ENCODE results near the gene GAB4. TPM values are rescaled to one million over a fixed set of nuclear protein-coding genes. Genes with fewer than 3 reads are reported as not detected.
"Not testable (repeated sequence)": the region's sequence is repeated elsewhere in the genome, so short reads cannot be mapped to it uniquely, and the experiment has no call there.

GAB4 gene
- total RNA-seq, 1 donor from 2014 or later: not detected

DNA sequence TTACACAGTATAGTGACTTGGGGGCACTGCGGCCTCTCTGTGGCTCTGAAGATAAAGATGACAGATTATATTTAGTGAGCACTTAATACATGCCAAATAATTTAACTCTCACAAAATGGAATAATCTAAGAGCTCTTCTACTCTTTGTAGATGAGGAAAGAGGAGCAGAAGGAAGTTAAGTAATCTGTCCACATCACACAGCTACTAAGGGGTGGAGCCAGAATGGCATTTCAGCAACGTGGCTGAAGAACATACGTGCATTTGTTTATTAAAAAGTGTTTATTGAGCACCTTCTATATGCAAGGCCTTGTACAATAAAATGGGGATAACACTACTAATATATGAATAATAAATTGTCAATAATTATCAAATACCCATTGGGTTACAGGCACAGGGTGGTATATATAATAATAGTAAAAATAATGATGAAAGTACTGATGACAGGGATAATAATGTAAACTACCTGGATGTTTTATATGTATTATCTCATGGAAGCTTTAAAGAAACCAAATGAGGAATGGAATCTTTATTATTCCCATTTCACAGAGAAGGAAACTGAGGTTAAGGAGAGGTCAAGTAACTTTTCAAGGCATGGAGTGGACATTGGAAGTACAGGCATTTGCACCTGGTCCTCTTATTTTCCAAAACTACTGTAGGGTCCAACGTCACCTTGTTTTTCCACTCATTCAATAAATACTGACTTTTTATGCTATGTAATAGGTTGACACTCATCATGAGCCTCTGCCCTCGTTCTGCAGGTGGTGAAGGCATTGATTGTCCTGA is 38.7 kb upstream of the GAB4 start:
- no peak overlapping the region for H3K27ac Mint-ChIP-seq
- no peaks in the 10 kb centered on the region for H3K4me1 Mint-ChIP-seq (ENCODE audit: low read depth)
- peaks cover 19% of the 10 kb centered on the region for H3K27me3 Mint-ChIP-seq
- DNase-seq (ENCODE audit: low spot score, unreplicated experiment): no peak
- H3K4me3 Mint-ChIP-seq (ENCODE audit: low read depth): no peak overlapping the region
- TF ChIP-seq, protein P1, sequence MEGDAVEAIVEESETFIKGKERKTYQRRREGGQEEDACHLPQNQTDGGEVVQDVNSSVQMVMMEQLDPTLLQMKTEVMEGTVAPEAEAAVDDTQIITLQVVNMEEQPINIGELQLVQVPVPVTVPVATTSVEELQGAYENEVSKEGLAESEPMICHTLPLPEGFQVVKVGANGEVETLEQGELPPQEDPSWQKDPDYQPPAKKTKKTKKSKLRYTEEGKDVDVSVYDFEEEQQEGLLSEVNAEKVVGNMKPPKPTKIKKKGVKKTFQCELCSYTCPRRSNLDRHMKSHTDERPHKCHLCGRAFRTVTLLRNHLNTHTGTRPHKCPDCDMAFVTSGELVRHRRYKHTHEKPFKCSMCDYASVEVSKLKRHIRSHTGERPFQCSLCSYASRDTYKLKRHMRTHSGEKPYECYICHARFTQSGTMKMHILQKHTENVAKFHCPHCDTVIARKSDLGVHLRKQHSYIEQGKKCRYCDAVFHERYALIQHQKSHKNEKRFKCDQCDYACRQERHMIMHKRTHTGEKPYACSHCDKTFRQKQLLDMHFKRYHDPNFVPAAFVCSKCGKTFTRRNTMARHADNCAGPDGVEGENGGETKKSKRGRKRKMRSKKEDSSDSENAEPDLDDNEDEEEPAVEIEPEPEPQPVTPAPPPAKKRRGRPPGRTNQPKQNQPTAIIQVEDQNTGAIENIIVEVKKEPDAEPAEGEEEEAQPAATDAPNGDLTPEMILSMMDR (IDR thresholded peaks at IDR 0.05; ENCODE audit: unreplicated experiment): no peak
- no peaks in the 10 kb centered on the region for H3K36me3 Mint-ChIP-seq (ENCODE audit: insufficient read depth)
- no peaks in the 10 kb centered on the region for H3K9me3 Mint-ChIP-seq (ENCODE audit: low read depth)

- Mint-ChIP-seq H3K9me3 (ENCODE audit: low read depth) (no peaks in the 10 kb centered on the region), H3K4me1 (ENCODE audit: low read depth) (no peaks in the 10 kb centered on the region), H3K36me3 (ENCODE audit: insufficient read depth) (no peaks in the 10 kb centered on the region), H3K27me3 (peaks cover 15% of the 10 kb centered on the region), H3K27ac (no peak overlapping the region), H3K4me3 (ENCODE audit: low read depth) (no peak overlapping the region)
- TF ChIP-seq, protein P1 (IDR thresholded peaks at IDR 0.05; ENCODE audit: unreplicated experiment): no peak
- no peak for DNase-seq (ENCODE audit: low spot score, unreplicated experiment)
Observed at GRCh38 chr22:17043521-17043920, 35.5 kb upstream of the GAB4 start.

GRCh38 chr22:17036842-17037711 is 29.1 kb upstream of the GAB4 start:
- not testable (repeated sequence) for H3K4me3 Mint-ChIP-seq (ENCODE audit: low read depth); H3K36me3 Mint-ChIP-seq (ENCODE audit: insufficient read depth); H3K9me3 Mint-ChIP-seq (ENCODE audit: low read depth); H3K27me3 Mint-ChIP-seq; DNase-seq (ENCODE audit: low spot score, unreplicated experiment); H3K4me1 Mint-ChIP-seq (ENCODE audit: low read depth); H3K27ac Mint-ChIP-seq

- H3K27ac Mint-ChIP-seq; H3K4me1 Mint-ChIP-seq (ENCODE audit: low read depth); H3K36me3 Mint-ChIP-seq (ENCODE audit: insufficient read depth); DNase-seq (ENCODE audit: low spot score, unreplicated experiment); H3K4me3 Mint-ChIP-seq (ENCODE audit: low read depth); H3K27me3 Mint-ChIP-seq; H3K9me3 Mint-ChIP-seq (ENCODE audit: low read depth): not testable (repeated sequence)
Observed at GRCh38 chr22:17035976-17036841, 28.2 kb upstream of the GAB4 start.

DNA sequence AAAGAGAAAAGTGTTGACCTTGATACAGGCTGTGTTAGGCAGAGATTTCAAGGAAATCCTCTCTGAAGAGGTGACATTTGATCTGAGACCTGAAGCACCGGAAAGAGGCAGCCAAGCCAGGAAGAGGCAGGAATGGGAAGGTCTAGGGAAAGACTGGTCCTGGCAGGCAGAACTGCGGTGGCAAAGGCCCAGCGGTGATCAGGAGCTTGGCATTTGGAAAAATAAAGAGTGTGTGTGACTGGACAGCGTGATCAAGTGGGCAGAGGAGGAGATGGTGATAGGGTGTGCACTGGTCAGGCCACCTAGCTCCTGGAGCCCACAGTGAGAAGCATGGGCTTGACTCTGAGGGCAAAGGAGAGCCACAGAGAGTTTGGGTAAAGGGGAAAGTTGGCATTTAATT is 27.2 kb upstream of the GAB4 start:
- H3K27ac Mint-ChIP-seq: no peak overlapping the region
- DNase-seq (ENCODE audit: low spot score, unreplicated experiment): no peak
- no peaks in the 10 kb centered on the region for H3K9me3 Mint-ChIP-seq (ENCODE audit: low read depth)
- no peaks in the 10 kb centered on the region for H3K36me3 Mint-ChIP-seq (ENCODE audit: insufficient read depth)
- H3K4me3 Mint-ChIP-seq (ENCODE audit: low read depth): no peak overlapping the region
- TF ChIP-seq, protein P1 (IDR thresholded peaks at IDR 0.05; ENCODE audit: unreplicated experiment): no peak
- H3K4me1 Mint-ChIP-seq (ENCODE audit: low read depth): no peaks in the 10 kb centered on the region
- peaks cover 9% of the 10 kb centered on the region for H3K27me3 Mint-ChIP-seq

GRCh38 chr22:17034532-17034931 is 26.5 kb upstream of the GAB4 start:
- H3K27me3 Mint-ChIP-seq; DNase-seq (ENCODE audit: low spot score, unreplicated experiment); H3K9me3 Mint-ChIP-seq (ENCODE audit: low read depth); H3K36me3 Mint-ChIP-seq (ENCODE audit: insufficient read depth); H3K4me1 Mint-ChIP-seq (ENCODE audit: low read depth); H3K27ac Mint-ChIP-seq; H3K4me3 Mint-ChIP-seq (ENCODE audit: low read depth): not testable (repeated sequence)

- H3K27ac Mint-ChIP-seq; H3K36me3 Mint-ChIP-seq (ENCODE audit: insufficient read depth); H3K4me1 Mint-ChIP-seq (ENCODE audit: low read depth); H3K4me3 Mint-ChIP-seq (ENCODE audit: low read depth); H3K27me3 Mint-ChIP-seq; DNase-seq (ENCODE audit: low spot score, unreplicated experiment); H3K9me3 Mint-ChIP-seq (ENCODE audit: low read depth): not testable (repeated sequence)
Observed at GRCh38 chr22:17032277-17032676, 24.3 kb upstream of the GAB4 start.

GRCh38 chr22:17024380-17024779 is 16.4 kb upstream of the GAB4 start:
- not testable (repeated sequence) for H3K4me1 Mint-ChIP-seq (ENCODE audit: low read depth); DNase-seq (ENCODE audit: low spot score, unreplicated experiment); H3K27ac Mint-ChIP-seq; H3K27me3 Mint-ChIP-seq; H3K36me3 Mint-ChIP-seq (ENCODE audit: insufficient read depth); H3K4me3 Mint-ChIP-seq (ENCODE audit: low read depth)
- peaks cover 14% of the 10 kb centered on the region for H3K9me3 Mint-ChIP-seq (ENCODE audit: low read depth)

- H3K4me3 Mint-ChIP-seq (ENCODE audit: low read depth); H3K27ac Mint-ChIP-seq; H3K9me3 Mint-ChIP-seq (ENCODE audit: low read depth); H3K36me3 Mint-ChIP-seq (ENCODE audit: insufficient read depth); H3K4me1 Mint-ChIP-seq (ENCODE audit: low read depth); DNase-seq (ENCODE audit: low spot score, unreplicated experiment): not testable (repeated sequence)
- peaks cover 14% of the 10 kb centered on the region for H3K27me3 Mint-ChIP-seq
Observed at GRCh38 chr22:17015552-17015951, 7.5 kb upstream of the GAB4 start.
